ENCODE measurements around the gene GDF7.

DNA sequence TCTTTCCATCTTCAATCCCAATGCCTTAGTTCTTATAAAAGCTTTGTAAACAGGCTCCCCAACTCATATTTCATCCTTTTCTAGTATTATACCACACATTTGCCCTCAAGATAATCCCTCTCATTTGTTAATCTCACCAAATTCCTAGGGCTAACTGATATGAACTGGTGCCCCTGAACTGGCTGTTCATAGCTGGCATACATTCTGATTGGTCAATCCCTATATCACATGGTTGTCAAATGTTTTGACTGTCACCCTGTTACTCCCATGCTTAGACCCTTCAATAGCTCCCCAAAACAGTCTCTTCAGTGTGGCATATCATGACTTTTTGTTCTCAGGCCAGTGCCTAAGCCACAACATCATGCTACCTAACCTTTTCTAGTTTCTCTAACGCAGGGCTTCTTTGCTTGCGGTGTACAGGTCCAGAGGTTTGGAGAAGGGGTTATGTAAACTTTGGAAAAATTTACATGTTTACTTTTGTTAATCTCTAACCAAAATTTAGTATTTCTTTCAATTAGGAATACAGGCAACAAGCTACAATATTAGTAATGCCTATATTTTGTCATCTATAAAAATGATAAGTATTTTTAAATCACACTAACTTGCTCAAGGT is 30.5 kb downstream of the GDF7 start:
- TF ChIP-seq, protein P1, sequence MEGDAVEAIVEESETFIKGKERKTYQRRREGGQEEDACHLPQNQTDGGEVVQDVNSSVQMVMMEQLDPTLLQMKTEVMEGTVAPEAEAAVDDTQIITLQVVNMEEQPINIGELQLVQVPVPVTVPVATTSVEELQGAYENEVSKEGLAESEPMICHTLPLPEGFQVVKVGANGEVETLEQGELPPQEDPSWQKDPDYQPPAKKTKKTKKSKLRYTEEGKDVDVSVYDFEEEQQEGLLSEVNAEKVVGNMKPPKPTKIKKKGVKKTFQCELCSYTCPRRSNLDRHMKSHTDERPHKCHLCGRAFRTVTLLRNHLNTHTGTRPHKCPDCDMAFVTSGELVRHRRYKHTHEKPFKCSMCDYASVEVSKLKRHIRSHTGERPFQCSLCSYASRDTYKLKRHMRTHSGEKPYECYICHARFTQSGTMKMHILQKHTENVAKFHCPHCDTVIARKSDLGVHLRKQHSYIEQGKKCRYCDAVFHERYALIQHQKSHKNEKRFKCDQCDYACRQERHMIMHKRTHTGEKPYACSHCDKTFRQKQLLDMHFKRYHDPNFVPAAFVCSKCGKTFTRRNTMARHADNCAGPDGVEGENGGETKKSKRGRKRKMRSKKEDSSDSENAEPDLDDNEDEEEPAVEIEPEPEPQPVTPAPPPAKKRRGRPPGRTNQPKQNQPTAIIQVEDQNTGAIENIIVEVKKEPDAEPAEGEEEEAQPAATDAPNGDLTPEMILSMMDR (optimal IDR thresholded peaks at IDR 0.05 in 1 of 3, IDR thresholded peaks at IDR 0.05 in 1 of 3, conservative IDR thresholded peaks at IDR 0.05 in 1 of 3; ENCODE audit: extremely low read depth in 1 of 3, insufficient read depth in 2 of 3, low read length in 3 of 3): no peak
- no peak for TF ChIP-seq EZH2 (IDR thresholded peaks at IDR 0.05; ENCODE audit: low read length)
